ENCODE results near the gene CDC16.
A peak's percentile ranks its signal among the peaks of the same experiment; 100 is the strongest.
"Not testable (repeated sequence)": the region's sequence is repeated elsewhere in the genome, so short reads cannot be mapped to it uniquely, and the experiment has no call there.

The CDC16 gene

GRCh38 chr13:114234645-114235421 lies at the start of gene CDC16:
TSS of gene CDC16 (plus strand) at chr13:114234897. CDS start at chr13:114235085, 188 bp downstream.
- DNase-seq = peak; percentile 99

- DNase-seq = no peak
Observed at GRCh38 chr13:114185182-114185971, 49.3 kb upstream of the CDC16 start.

- no peak for DNase-seq
Observed at GRCh38 chr13:114194853-114195252, 39.8 kb upstream of the CDC16 start.

- no peak for DNase-seq
Observed at GRCh38 chr13:114196629-114197028, 38.1 kb upstream of the CDC16 start.

GRCh38 chr13:114198556-114198955 lies 36.1 kb upstream of the CDC16 start:
- DNase-seq = no peak

GRCh38 chr13:114199526-114199925 lies 35.2 kb upstream of the CDC16 start:
- DNase-seq = not testable (repeated sequence)

GRCh38 chr13:114199954-114200353 lies 34.7 kb upstream of the CDC16 start:
- DNase-seq = no peak

- DNase-seq = no peak
Observed at GRCh38 chr13:114200399-114200911, 34.2 kb upstream of the CDC16 start.

- no peak for DNase-seq
Observed at GRCh38 chr13:114202581-114202980, 32.1 kb upstream of the CDC16 start.

GRCh38 chr13:114203536-114203935 lies 31.2 kb upstream of the CDC16 start:
- DNase-seq = peak in 1 of 2 experiments; percentile 51

GRCh38 chr13:114204894-114205293 lies 29.8 kb upstream of the CDC16 start:
- no peak for DNase-seq

GRCh38 chr13:114208134-114208533 lies 26.6 kb upstream of the CDC16 start:
- no peak for DNase-seq

GRCh38 chr13:114211446-114212157 lies 23.1 kb upstream of the CDC16 start:
- DNase-seq = no peak

- no peak for DNase-seq
Observed at GRCh38 chr13:114212158-114212495, 22.6 kb upstream of the CDC16 start.

- DNase-seq = no peak
Observed at GRCh38 chr13:114213980-114214379, 20.7 kb upstream of the CDC16 start.

GRCh38 chr13:114219392-114219791 lies 15.3 kb upstream of the CDC16 start:
- DNase-seq = no peak

GRCh38 chr13:114222461-114222968 lies 12.2 kb upstream of the CDC16 start:
- DNase-seq = peak; percentile 87 to 89

GRCh38 chr13:114224201-114224600 lies 10.5 kb upstream of the CDC16 start:
- DNase-seq = no peak

GRCh38 chr13:114225610-114226009 lies 9.1 kb upstream of the CDC16 start:
- DNase-seq = no peak

- peak in 1 of 2 experiments; percentile 27 for DNase-seq
Observed at GRCh38 chr13:114226088-114226487, 8.6 kb upstream of the CDC16 start.

GRCh38 chr13:114226699-114227323 lies 7.9 kb upstream of the CDC16 start:
- peak; percentile 85 to 89 for DNase-seq

GRCh38 chr13:114227528-114227927 lies 7.2 kb upstream of the CDC16 start:
- no peak for DNase-seq

- DNase-seq = no peak
Observed at GRCh38 chr13:114228176-114228575, 6.5 kb upstream of the CDC16 start.
